ENCODE results near the gene MEIOSIN. TPM values are rescaled to one million over a fixed set of nuclear protein-coding genes. Genes with fewer than 3 reads are reported as not detected.

Gene MEIOSIN
- total and polyA plus RNA-seq, 2 of the 13 experiments (the other 11 are each of a cell fraction or from before 2014, with no cell fraction given): not detected

DNA sequence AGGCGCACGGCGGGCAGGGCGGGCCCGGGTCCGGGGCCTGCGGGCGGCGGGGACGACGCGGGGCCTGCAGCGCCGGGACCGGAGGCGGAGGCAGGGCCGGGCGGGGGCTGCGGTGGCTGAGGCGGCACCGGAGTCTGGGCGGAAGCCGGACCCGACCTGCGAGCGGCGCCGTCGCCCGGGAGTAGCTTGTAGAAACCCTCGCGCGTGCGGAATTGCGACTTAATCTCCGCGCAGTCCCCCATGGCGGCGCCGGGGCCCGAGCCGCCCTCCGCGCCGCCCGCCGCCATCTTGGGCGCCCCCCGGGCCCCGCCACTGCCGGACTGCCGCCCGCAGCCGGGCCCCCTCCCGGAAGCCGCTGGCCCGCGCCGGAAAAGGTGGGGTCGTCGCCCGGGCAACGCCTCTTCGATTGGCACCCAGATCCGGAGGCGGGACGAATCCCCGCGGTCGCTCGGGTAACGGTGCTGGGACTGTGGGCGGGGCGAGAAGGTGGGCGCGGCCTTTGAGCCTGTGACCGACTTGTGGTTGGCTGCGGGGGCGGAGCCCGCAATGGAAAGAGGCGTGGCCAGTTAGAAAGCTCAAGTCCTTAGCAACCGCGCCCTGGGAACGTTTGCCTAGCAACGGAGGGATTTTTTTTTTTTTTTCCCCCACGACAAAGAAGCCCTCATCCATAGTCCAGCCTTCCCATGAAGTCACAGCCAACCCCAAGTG, 59.4 kb downstream of the MEIOSIN start, which contains the start of gene DMWD (continued):
- TF ChIP-seq, protein P1, sequence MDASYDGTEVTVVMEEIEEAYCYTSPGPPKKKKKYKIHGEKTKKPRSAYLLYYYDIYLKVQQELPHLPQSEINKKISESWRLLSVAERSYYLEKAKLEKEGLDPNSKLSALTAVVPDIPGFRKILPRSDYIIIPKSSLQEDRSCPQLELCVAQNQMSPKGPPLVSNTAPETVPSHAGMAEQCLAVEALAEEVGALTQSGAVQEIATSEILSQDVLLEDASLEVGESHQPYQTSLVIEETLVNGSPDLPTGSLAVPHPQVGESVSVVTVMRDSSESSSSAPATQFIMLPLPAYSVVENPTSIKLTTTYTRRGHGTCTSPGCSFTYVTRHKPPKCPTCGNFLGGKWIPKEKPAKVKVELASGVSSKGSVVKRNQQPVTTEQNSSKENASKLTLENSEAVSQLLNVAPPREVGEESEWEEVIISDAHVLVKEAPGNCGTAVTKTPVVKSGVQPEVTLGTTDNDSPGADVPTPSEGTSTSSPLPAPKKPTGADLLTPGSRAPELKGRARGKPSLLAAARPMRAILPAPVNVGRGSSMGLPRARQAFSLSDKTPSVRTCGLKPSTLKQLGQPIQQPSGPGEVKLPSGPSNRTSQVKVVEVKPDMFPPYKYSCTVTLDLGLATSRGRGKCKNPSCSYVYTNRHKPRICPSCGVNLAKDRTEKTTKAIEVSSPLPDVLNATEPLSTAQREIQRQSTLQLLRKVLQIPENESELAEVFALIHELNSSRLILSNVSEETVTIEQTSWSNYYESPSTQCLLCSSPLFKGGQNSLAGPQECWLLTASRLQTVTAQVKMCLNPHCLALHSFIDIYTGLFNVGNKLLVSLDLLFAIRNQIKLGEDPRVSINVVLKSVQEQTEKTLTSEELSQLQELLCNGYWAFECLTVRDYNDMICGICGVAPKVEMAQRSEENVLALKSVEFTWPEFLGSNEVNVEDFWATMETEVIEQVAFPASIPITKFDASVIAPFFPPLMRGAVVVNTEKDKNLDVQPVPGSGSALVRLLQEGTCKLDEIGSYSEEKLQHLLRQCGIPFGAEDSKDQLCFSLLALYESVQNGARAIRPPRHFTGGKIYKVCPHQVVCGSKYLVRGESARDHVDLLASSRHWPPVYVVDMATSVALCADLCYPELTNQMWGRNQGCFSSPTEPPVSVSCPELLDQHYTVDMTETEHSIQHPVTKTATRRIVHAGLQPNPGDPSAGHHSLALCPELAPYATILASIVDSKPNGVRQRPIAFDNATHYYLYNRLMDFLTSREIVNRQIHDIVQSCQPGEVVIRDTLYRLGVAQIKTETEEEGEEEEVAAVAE (CRISPR knock-in tag; IDR thresholded peaks at IDR 0.05; ENCODE audit: borderline replicate concordance): no peak
- peak; percentile 51; the same call in 1 of the 2 replicates for TF ChIP-seq ZNF782 (CRISPR knock-in tag; IDR thresholded peaks at IDR 0.05; ENCODE audit: borderline replicate concordance)
- peak; percentile 74 for TF ChIP-seq ELF1 (CRISPR knock-in tag; IDR thresholded peaks at IDR 0.05)
- TF ChIP-seq KLF6 (CRISPR knock-in tag; IDR thresholded peaks at IDR 0.05): 0 out of 2 replicates have a peak, but pooled peaks have one; percentile 27
- 0 out of 2 replicates have a peak, but pooled peaks have one; percentile 20 for TF ChIP-seq ZNF574 (CRISPR knock-in tag; IDR thresholded peaks at IDR 0.05)
- TF ChIP-seq, protein P2, sequence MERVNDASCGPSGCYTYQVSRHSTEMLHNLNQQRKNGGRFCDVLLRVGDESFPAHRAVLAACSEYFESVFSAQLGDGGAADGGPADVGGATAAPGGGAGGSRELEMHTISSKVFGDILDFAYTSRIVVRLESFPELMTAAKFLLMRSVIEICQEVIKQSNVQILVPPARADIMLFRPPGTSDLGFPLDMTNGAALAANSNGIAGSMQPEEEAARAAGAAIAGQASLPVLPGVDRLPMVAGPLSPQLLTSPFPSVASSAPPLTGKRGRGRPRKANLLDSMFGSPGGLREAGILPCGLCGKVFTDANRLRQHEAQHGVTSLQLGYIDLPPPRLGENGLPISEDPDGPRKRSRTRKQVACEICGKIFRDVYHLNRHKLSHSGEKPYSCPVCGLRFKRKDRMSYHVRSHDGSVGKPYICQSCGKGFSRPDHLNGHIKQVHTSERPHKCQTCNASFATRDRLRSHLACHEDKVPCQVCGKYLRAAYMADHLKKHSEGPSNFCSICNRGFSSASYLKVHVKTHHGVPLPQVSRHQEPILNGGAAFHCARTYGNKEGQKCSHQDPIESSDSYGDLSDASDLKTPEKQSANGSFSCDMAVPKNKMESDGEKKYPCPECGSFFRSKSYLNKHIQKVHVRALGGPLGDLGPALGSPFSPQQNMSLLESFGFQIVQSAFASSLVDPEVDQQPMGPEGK (CRISPR knock-in tag; IDR thresholded peaks at IDR 0.05): peak; percentile 78
- TF ChIP-seq ZNF34 (CRISPR knock-in tag; IDR thresholded peaks at IDR 0.05; ENCODE audit: borderline replicate concordance): peak; percentile 77; the same call in 1 of the 2 replicates
- peak; percentile 18; the same call in 1 of the 2 replicates for TF ChIP-seq MEIS2 (CRISPR knock-in tag; IDR thresholded peaks at IDR 0.05)
- TF ChIP-seq HMGXB4 (CRISPR knock-in tag; IDR thresholded peaks at IDR 0.05; ENCODE audit: borderline replicate concordance in 1 of 2, low read depth in 1 of 2): 0 out of 4 replicates have a peak, but pooled peaks have one; percentile 22 to 32
- no peak; the same call in 1 of the 2 replicates for TF ChIP-seq PHF20 (CRISPR knock-in tag; IDR thresholded peaks at IDR 0.05)
- no peak for TF ChIP-seq ZBTB14 (CRISPR knock-in tag; IDR thresholded peaks at IDR 0.05)
- peak; percentile 69 for TF ChIP-seq RBFOX2 (IDR thresholded peaks at IDR 0.05; ENCODE audit: low read depth, low read length)
- 0 out of 2 replicates have a peak, but pooled peaks have one; percentile 17 for TF ChIP-seq SIN3A (IDR thresholded peaks at IDR 0.05; ENCODE audit: borderline replicate concordance, low read depth, low read length)

All from HepG2 (cell line).